ENCODE data around the gene EHD2.

Gene EHD2

DNA sequence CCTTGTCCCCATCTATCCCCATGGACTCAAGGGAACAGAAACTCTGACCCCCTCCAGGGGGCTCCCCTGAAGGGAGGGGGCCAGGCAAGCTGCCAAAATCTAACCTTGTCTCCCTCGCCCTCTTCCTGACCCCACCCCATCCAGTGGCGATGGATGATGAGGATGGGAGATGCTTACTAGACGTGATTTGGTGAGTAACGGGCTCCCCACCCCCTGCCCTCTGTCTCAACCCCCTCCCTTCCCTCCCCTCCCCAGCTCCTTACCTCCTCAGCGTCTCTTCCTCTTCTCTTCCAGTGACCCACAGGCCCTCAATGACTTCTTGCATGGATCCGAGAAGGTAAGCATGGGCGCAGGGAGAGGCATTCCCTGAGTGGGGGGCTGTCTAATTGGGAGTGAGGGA is 39.8 kb upstream of the EHD2 start:
- no peak overlapping the region for H3K27ac Mint-ChIP-seq
- TF ChIP-seq, protein P1, sequence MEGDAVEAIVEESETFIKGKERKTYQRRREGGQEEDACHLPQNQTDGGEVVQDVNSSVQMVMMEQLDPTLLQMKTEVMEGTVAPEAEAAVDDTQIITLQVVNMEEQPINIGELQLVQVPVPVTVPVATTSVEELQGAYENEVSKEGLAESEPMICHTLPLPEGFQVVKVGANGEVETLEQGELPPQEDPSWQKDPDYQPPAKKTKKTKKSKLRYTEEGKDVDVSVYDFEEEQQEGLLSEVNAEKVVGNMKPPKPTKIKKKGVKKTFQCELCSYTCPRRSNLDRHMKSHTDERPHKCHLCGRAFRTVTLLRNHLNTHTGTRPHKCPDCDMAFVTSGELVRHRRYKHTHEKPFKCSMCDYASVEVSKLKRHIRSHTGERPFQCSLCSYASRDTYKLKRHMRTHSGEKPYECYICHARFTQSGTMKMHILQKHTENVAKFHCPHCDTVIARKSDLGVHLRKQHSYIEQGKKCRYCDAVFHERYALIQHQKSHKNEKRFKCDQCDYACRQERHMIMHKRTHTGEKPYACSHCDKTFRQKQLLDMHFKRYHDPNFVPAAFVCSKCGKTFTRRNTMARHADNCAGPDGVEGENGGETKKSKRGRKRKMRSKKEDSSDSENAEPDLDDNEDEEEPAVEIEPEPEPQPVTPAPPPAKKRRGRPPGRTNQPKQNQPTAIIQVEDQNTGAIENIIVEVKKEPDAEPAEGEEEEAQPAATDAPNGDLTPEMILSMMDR (IDR thresholded peaks at IDR 0.05; ENCODE audit: unreplicated experiment in 3 of 3): no peak
- H3K27me3 Mint-ChIP-seq (ENCODE audit: low read depth): no peaks in the 10 kb centered on the region
- no peak overlapping the region for H3K4me3 Mint-ChIP-seq
- no peaks in the 10 kb centered on the region for H3K9me3 Mint-ChIP-seq
- no peaks in the 10 kb centered on the region for H3K4me1 Mint-ChIP-seq
- H3K36me3 Mint-ChIP-seq (ENCODE audit: low read depth): peaks cover 52% of the 10 kb centered on the region

DNA sequence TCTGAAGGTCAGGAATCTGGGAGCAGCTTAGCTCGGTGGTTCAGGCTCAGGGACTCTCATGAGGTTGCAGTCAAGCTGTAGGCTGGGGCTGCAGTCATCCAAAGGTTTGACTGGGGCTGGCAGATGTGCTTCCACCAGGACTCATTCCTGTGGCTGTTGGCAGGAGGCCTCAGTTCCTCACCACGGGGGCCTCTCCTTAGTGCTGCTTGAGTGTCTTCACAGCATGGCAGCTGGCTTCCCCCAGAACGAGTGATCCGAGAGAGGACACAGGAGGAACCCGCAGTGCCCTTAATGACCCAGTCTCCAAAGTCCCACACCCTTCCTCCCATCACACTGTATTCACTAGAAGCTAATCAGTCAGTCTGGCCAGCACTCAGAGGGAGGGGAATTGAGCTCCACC is 38.7 kb upstream of the EHD2 start:
- no peak overlapping the region for H3K4me3 Mint-ChIP-seq
- H3K27me3 Mint-ChIP-seq (ENCODE audit: low read depth): no peaks in the 10 kb centered on the region
- TF ChIP-seq, protein P1 (IDR thresholded peaks at IDR 0.05; ENCODE audit: unreplicated experiment in 3 of 3): no peak
- no peaks in the 10 kb centered on the region for H3K4me1 Mint-ChIP-seq
- H3K9me3 Mint-ChIP-seq: no peaks in the 10 kb centered on the region
- H3K36me3 Mint-ChIP-seq (ENCODE audit: low read depth): peaks cover 60% of the 10 kb centered on the region
- H3K27ac Mint-ChIP-seq: no peak overlapping the region

DNA sequence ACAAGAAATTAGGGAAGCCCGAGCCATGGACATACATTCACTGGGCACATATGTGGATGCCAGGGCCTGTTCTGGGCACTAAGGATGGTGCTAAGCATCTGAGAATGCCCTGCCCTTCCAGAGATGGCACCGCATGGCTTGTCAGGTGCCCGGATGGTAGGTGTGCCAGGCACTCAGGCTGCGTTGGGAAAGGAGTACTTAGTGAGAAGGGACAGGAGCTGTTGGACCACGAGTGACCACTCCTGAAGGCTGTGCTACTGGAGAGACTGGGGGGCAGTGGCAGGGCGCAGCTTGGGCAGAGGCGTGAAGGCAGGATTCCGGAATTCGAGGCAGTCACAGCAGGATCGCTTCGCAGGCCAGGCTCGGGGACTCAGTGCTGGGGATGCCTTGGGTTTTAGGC is 38.0 kb upstream of the EHD2 start:
- Mint-ChIP-seq H3K9me3 (no peaks in the 10 kb centered on the region), H3K4me3 (no peak overlapping the region), H3K36me3 (ENCODE audit: low read depth) (peaks cover 56% of the 10 kb centered on the region), H3K27me3 (ENCODE audit: low read depth) (no peaks in the 10 kb centered on the region), H3K27ac (no peak overlapping the region), H3K4me1 (no peaks in the 10 kb centered on the region)
- TF ChIP-seq, protein P1 (IDR thresholded peaks at IDR 0.05; ENCODE audit: unreplicated experiment in 3 of 3): no peak

DNA sequence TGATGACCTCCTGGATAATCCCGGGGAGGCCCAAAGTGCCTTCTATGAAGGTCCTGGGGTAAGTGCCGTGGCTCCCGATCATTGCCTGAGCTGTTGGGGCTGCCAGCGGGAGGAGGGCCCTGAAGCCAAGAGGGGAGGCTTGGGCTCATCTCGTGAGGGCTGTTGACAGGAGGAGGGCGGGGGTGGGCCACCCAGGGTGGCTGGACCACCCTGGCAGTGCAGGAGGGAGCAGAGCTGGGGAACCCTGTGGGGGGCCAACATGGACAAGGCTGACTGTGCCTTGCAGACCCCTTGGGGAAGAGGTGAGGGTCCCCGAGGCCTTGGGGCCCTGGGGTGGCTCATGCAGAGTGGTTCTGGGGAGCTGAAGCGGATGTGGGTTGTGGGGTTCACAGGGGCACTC is 37.4 kb upstream of the EHD2 start:
- Mint-ChIP-seq H3K27ac (no peak overlapping the region), H3K4me3 (no peak overlapping the region), H3K27me3 (ENCODE audit: low read depth) (no peaks in the 10 kb centered on the region), H3K36me3 (ENCODE audit: low read depth) (peaks cover 51% of the 10 kb centered on the region), H3K9me3 (no peaks in the 10 kb centered on the region), H3K4me1 (no peaks in the 10 kb centered on the region)
- TF ChIP-seq, protein P1 (IDR thresholded peaks at IDR 0.05; ENCODE audit: unreplicated experiment in 3 of 3): no peak

DNA sequence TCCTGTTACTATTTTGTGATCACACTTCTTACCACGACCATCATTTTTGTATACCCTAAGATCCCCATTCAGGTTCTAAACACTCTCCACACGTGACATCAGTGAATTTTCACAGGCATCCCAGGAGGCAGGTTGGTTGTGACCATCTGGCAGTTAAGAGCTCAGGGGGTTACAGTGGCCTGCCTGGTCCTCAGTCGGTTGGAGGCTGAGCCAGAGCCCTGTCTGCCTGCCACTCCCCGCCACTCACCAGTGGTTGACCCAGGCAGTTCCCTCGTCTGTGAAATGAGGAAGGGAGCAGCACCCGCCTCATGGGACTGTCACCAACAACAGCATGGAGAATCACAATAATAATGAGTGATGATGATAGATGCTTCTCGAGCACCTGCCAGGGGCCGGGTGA is 36.4 kb upstream of the EHD2 start:
- no peak overlapping the region for H3K27ac Mint-ChIP-seq
- no peak overlapping the region for H3K4me3 Mint-ChIP-seq
- H3K36me3 Mint-ChIP-seq (ENCODE audit: low read depth): peaks cover 52% of the 10 kb centered on the region
- TF ChIP-seq, protein P1 (IDR thresholded peaks at IDR 0.05; ENCODE audit: unreplicated experiment in 3 of 3): no peak
- H3K4me1 Mint-ChIP-seq: no peaks in the 10 kb centered on the region
- no peaks in the 10 kb centered on the region for H3K9me3 Mint-ChIP-seq
- H3K27me3 Mint-ChIP-seq (ENCODE audit: low read depth): no peaks in the 10 kb centered on the region

DNA sequence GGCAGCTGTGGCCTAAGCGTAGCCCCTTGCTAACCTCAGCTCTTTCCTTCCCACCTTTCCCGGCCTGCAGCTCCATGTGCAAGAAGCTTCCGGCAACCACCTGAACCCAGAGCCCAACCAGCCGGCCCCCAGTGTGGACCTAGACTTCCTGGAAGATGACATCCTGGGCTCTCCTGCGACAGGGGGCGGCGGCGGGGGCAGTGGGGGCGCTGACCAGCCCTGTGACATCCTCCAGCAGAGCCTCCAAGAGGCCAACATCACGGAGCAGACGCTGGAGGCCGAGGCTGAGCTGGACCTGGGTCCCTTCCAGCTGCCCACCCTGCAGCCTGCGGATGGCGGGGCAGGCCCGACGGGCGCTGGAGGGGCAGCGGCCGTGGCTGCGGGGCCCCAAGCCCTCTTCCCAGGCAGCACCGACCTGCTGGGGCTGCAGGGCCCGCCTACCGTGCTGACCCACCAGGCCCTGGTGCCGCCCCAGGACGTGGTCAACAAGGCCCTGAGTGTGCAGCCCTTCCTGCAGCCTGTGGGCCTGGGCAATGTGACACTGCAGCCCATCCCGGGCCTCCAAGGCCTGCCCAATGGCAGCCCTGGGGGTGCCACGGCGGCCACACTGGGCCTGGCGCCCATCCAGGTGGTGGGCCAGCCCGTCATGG is 33.8 kb upstream of the EHD2 start:
- Mint-ChIP-seq H3K4me1 (no peaks in the 10 kb centered on the region), H3K9me3 (no peaks in the 10 kb centered on the region), H3K36me3 (ENCODE audit: low read depth) (peaks cover 53% of the 10 kb centered on the region), H3K4me3 (no peak overlapping the region), H3K27me3 (ENCODE audit: low read depth) (no peaks in the 10 kb centered on the region), H3K27ac (no peak overlapping the region)
- TF ChIP-seq, protein P1 (IDR thresholded peaks at IDR 0.05; ENCODE audit: unreplicated experiment in 3 of 3): no peak

Measured in nephron (organoid).